ENCODE measurements around the gene DOCK3.

DOCK3 gene

DNA sequence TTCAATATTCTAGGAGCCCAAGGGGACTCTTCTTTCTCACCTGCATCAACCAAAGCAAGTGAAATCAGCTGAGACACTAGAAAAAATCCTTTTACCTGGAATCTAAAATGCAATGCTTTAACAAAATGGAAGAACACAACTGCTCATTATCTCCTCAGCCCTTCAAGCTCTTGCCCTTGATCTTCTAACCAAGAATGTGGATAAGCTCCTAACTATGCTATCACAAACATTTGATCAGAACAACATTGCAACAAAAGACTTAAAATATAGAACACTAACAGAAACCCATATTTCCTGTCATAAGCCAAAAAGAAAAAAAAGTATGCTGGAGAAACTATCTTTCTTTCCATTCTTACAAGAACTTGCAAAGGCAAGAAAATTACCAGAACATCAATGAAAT, 728.9 kb downstream of the DOCK3 start:
- no peak for DNase-seq (ENCODE audit: low read depth)
- no peak overlapping the region for H3K4me3 ChIP-seq (ENCODE audit: control insufficient read depth, low read depth, low read length)
- TF ChIP-seq CTCF (IDR thresholded peaks at IDR 0.05; ENCODE audit: control insufficient read depth, insufficient read depth, low read depth, low read length, missing control alignments) = no peak

- TF ChIP-seq CTCF (IDR thresholded peaks at IDR 0.05; ENCODE audit: control insufficient read depth, insufficient read depth, low read depth, low read length, missing control alignments) = no peak
- DNase-seq (ENCODE audit: low read depth) = no peak
- no peak overlapping the region for H3K4me3 ChIP-seq (ENCODE audit: control insufficient read depth, low read depth, low read length)
These were observed 733.3 kb downstream of the DOCK3 start for GRCh38 chr3:51408021-51408420.

DNA sequence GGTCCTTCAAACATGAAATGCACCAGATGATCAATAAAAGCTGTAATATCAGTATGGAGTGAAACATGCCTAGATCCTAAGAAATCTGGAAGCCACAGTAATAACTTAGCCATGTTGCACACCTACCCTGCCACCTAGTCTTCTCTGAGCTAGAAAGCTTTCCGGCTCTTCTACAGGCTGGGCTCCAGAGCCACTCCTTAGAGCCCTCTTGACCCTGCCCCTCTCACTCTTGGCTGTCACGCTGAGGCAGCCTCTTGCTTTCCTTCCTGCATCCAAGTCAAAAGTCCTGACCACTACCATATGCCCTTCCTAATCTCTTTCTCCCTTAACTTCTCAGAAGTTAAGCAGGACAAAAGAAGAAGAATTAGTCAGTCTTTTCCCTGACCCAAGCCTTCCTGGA, 734.1 kb downstream of the DOCK3 start:
- no peak overlapping the region for H3K4me3 ChIP-seq (ENCODE audit: control insufficient read depth, low read depth, low read length)
- no peak for DNase-seq (ENCODE audit: low read depth)
- TF ChIP-seq CTCF (IDR thresholded peaks at IDR 0.05; ENCODE audit: control insufficient read depth, insufficient read depth, low read depth, low read length, missing control alignments) = no peak

DNA sequence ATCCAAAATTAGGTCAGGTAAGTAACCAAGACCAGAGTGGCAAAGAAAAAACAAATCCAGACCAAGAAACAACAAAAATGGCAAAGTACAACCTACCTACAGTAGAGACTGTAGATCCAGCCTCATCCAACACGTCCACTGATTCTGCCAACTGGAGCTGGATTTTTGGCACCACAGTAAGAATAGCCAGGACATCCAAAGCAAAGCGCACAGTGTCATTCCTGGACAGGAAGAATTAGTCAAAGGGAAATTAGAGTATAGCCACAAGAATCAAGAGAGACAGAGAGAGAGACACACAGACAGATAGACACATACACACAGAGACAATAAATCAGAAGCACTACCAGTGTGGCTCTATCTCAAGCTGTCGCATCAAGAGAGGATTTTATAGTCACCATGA, 747.5 kb downstream of the DOCK3 start:
- TF ChIP-seq CTCF (IDR thresholded peaks at IDR 0.05; ENCODE audit: control insufficient read depth, insufficient read depth, low read depth, low read length, missing control alignments) = no peak
- no peak overlapping the region for H3K4me3 ChIP-seq (ENCODE audit: control insufficient read depth, low read depth, low read length)
- DNase-seq (ENCODE audit: low read depth) = no peak

- TF ChIP-seq CTCF (IDR thresholded peaks at IDR 0.05; ENCODE audit: control insufficient read depth, insufficient read depth, low read depth, low read length, missing control alignments) = no peak
- DNase-seq (ENCODE audit: low read depth) = no peak
- H3K4me3 ChIP-seq (ENCODE audit: control insufficient read depth, low read depth, low read length) = no peak overlapping the region
These were observed 752.2 kb downstream of the DOCK3 start for GRCh38 chr3:51426921-51427320.

- H3K4me3 ChIP-seq (ENCODE audit: control insufficient read depth, low read depth, low read length) = no peak overlapping the region
- no peak for DNase-seq (ENCODE audit: low read depth)
- no peak for TF ChIP-seq CTCF (IDR thresholded peaks at IDR 0.05; ENCODE audit: control insufficient read depth, insufficient read depth, low read depth, low read length, missing control alignments)
These were observed 754.4 kb downstream of the DOCK3 start for GRCh38 chr3:51429138-51429537.

All from AG09309 (cell line).